ENCODE data around the gene ACOX1.

Gene ACOX1

DNA sequence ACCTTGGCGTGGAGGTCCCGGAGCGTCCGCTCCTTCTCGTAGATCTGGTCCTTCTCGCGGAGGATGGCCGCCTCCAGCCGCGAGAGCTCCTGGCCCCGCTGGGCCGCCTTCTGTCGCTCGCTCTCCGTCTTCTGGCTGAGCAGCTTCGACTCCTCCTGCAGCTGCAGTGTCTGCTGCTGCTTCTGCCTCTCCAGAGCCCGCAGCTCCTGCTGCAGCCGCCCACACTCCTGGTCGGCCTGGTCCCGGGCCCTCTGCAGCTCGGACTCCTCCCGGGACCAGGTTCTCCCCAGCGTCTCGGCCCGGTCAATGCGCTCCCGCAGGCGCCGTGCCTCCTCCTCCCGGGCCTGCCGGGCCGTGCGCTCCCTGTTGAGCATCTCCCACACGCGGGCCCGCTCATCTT is 29.2 kb upstream of the ACOX1 start:
- DNase-seq, result no peak

DNA sequence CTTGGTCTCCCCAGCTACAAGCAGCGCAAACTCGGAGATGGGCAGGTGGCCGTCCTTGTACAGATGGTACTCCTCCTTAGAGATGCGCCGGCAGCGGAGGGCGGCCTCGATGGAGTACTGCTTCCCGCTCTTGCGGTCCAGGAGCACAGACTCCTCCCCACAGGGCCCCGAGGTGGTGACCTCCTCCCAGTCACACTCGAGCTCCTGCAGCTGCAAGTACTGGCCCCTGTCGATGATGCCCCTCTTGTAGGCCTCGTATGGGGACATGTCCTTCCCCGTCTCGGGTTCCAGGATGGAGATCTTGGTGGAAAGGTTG is 28.8 kb upstream of the ACOX1 start:
- no peak for DNase-seq

DNA sequence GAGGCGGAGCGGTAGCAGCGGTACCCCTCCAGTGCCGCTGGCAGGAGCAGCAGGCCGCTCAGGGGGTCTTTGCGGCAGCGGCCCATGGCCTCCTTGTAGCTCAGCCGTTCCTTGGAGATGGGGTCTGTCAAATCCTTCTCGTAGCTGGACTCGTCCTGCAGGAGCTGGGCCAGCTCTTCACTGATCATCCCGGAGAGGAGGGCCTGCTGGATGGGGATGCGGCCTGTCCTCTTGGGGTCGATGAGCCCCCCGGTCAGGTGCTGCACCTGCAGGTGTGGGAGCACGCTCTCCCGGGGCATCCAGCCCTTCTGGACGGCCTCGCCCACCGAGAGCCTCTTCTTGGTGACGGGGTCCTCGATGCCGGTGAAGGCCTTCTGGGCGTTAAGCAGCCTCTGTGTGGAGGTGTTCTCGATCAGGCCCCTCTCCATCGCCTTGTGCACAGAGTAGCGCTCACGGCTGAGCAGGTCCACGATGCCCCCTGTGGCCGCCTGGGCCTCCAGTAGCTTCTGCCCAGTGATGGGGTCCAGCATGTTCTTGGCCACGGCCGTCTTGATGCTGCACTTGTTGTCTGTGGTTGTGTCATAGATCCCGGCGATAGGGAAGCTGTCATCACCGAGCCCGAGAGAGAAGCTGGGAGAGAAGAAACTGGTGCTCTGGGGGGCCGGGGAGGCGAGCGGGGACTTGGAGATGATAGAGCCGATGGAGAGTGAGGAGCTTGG is 28.3 kb upstream of the ACOX1 start:
- no peak for DNase-seq

DNA sequence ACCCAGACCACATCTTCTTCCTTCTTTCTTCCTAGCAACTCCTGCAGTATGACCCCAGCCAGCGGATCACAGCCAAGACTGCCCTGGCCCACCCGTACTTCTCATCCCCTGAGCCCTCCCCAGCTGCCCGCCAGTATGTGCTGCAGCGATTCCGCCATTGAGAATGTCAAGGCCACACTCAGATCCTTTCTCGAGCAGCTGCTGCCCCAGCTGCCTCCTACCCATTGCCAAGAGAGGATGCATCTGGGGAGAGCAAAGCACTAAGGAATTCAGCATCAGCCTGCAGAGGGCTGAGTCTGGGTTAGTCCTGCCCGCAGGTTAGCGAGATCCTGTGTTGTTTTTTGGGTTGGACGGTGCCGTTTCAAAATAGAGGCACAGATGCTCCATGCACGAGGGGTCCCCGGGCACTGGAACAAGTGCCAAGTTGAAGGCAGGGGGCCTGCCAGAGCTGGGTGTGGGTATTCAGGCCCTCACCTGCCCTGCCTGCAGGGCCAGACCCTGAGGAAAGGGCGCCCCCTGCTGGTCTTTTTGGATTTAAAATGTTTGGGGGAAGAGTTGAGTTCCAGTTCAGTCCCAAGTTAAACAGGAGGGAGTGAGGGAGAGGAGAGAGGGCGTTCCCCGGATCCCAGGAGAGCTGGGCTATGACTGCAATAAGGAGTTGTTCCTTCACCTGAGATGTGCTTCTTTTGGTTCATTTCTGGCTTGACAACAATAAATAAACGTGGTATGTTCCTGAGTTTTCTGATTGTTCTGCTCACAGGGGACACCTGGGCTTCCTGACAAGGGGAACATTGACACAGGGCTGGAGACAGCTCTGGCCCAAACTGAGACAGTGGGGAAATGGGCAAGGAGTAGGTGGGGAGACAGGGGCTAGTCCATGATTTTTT is 26.5 kb upstream of the ACOX1 start:
- peak; percentile 75 for DNase-seq

DNA sequence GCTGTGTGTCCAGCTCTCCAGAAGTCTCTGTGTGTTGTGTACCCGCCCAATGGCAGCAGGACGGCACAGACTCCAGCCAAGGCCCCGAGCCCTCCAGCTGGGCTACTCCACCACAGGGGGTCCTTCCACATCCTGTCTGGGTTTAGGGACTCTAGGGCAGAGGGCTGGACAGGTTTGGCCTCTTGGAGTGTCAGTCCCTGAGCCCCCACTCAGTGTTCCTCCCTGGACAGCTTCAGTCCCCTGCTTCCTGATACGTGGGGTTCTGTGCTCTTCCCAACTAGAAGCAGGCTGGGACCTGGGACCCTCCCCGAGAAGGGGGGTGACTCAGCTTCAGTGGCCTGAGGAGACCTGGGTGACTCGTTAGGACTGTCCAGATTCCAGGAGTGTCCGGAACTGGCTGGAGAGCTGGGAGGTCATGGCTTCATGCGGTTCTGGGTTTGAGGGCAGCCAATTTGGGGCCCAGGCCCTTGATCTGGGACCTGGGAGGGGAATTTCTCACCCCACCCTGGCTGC is 25.8 kb upstream of the ACOX1 start:
- no peak for DNase-seq

DNA sequence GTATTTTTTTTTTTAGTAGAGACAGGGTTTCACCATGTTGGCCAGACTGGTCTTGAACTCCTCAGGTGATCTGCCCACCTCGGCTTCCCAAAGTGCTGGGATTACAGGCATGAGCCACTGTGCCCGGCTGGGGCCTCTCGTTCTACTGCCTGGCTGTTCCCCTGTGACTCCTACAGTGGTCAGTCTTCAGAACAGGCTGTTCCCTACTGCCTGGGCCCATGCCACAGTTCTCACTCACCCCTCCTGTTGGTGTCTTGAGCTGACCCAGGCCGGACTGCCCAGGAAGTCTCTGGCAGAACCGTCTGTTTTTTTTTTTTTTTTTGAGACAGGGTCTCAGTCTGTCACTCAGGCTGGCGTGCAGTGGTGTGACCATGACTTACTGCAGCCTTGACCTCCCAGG is 24.9 kb upstream of the ACOX1 start:
- DNase-seq, result no peak

DNA sequence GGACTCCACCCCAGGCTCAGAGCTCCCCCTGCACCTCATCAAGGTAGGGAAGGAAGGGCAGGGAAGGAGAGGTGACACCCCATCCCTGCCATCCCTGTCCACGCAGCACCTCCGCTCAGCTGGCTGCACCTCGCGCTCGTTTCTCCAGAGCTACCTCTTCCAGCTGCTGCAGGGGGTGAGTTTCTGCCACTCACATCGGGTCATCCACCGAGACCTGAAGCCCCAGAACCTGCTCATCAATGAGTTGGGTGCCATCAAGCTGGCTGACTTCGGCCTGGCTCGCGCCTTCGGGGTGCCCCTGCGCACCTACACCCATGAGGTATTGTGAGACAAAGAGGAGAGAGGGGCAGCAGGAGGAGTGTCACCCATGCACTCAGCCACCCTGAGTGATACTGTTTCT is 23.1 kb upstream of the ACOX1 start:
- DNase-seq, result no peak

DNA sequence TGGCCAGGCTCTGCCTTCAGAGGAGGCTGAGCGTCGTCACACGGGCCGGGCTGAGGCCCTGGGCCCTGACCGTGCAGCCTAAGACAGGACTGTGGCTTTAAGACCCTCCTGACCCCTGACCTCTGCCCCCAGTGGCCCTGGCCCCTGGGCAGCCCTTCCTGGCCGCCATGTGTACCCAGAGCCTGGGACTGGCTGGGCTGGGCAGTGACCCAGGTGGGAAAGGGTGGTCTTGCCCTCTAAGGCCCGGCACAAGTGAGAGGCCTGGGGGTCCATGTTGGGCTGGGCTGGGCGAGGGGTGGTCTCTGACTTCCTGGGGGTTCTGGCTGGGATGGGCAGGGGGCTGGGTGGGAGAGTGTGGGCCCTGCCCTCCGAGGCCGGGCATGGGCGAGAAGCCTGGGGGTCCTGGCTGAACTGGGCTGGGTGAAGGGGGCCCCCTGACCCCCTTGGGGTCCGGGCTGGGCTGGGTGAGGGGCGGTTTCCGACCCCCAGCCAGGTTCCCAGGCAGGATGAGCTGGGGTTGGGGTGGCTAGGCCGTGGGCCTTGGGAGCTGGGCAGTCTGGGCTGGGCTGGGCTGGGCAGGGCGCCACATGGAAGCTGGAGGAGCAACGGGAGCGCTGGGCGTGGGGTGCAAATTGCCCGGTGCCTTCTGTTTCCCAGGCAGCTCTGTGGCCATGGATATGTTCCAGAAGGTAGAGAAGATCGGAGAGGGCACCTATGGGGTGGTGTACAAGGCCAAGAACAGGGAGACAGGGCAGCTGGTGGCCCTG is 22.0 kb upstream of the ACOX1 start, which contains the start of gene CDK3:
TSS of gene CDK3 (plus strand) at position 101 of the 767 bp plus-strand sequence. CDS start at position 672, 571 bp downstream.
- DNase-seq, result no peak

DNA sequence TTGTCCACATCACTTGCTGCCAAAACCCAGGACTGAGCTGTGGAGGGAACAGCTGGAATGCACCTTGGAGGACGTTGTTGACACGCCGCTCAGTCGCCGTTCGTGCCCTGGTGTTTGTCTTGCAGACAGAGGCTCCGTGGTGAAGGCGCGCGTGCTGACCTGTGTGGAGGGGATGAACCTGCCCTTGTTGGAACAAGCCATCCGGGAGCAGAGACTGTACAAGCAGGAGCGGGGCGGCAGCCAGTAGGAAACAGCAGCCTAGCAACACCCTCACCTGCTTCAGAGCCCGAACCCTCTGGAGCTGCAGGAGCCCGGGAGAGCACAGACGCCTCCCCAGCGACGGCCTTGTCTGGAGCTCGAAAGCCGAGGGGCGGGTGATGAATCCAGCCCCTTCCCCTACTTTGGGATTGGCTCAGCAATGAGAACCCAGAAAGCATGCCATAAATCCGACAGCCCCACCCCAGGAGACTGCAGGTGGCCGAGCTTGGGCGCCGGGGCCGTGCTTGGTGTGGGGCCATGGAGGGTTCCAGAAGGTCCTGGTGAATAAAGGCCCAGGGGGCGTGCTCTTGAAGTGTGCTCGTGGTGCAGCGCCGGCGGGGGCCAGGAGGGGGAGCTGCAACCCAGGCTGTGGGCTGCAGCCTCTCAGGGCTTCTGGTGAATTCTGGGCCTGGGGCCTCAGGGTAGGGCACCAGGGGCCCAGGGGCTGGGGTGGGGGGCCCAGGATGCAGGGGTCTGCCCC is 21.2 kb upstream of the ACOX1 start:
- no peak for DNase-seq

DNA sequence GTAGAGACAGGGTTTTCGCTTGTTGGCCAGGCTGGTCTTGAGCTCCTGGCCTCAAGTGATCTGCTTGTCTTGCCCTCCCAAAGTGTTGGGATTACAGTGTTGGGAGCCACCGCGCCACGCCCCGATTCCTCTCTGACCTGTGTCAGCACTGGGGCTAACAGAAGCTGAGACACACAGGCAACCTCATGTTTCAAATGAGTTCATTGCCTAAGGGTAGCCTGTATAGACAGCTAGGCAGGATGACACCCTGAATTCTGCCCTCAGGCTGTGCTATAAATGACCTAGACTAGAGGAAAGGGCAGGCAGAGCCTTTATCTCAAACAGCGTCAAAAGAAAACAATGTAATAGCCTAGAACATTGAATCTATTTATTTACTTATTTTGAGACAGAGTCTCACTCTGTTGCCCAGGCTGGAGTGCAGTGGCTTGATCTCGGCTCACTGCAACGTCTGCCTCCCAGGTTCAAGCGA is 19.4 kb upstream of the ACOX1 start:
- DNase-seq, result no peak

DNA sequence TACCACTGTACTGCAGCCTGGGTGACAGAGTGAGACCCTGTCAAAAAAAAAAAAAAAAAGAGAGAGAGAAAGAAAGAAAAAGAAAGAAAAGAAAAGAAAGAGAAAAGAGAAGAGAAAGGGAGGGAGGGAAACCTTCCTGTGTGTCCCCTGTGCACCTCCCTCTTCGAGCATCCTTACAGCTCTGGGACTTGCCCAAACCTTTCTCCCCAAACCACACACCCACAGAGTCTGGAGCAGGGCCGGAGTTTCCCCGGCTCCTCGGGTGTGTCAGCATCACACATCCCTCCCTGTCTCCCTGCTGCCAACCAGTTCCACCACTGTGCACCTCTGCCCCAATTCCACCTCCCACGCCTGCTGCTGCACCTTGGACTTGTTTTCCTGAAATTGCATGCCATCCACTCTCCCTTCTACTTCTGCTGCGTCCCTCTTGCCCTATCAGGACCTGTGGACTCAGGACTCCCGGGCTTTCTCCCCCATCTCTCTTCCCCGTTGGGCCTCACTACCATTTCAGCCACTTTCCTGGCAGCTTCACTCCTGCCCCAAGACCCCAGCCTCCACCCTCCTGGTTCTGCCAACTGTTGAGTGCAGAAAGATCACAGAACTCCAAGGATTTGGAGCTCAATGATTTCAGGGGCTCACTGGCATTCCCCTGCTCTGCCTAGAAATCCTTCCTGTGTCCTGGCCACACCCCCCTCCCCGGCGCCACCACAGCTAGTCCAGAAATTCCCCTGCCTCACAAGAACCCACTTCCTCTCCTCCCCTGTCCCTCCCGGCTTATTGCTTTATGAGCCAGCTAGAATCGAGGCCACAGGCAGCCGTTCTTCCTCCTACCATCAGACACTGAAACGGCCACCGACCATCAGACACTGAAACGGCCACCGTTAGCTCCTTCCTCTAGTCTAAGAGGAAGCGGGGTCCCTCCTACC is 18.0 kb upstream of the ACOX1 start:
- no peak for DNase-seq

DNA sequence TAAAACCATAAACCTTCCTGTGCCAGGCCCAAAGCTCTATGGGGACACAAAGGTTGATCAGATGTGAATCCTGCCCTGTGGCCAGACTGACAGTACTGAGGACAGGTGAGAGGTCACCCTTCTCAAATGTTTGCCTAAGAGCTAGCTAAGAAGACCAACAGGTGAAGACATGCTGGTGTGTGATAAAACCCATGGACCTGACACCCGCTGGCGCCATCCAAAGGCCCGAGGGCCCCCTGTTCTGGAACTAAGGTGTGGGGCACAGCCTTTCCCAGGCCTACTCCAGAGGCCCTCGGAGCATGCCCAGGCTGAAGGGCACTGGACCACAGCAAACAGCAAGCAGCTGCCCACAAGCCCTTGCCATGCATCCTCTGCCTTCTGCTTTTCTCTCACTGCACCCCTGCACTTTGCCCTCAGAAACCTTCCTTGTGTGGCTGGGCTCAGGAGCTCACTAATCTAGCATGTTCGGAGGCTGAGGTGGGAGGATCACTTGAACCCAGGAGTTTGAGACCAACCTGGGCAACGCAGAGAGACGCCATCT is 16.5 kb upstream of the ACOX1 start:
- no peak for DNase-seq

DNA sequence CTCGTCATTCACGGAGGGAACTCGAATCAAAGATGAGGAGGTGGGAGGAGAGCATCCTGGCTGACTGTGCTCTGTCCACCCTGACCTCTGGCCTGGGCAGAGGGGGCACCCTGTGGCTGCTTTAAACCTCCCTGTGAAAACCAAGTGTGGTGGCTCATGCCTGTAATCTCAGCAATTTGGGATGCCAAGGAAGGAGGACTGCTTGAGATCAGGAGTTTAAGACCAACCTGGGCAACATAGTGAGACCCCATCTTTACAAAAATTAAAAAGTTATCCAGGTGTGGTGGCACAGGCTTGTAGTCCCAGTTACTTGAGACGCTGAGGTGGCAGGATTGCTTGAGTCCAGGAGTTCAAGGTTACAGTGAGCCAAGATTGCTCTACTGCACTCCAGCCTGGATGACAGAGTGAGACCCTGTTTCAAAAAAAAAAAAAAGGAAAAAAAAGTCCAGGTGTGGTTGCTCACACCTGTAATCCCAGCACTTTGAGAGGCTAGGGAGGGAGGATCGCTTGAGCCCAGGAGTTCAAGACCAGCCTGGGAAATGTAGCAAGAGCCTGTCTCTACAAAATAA is 15.9 kb upstream of the ACOX1 start:
- DNase-seq, result no peak

DNA sequence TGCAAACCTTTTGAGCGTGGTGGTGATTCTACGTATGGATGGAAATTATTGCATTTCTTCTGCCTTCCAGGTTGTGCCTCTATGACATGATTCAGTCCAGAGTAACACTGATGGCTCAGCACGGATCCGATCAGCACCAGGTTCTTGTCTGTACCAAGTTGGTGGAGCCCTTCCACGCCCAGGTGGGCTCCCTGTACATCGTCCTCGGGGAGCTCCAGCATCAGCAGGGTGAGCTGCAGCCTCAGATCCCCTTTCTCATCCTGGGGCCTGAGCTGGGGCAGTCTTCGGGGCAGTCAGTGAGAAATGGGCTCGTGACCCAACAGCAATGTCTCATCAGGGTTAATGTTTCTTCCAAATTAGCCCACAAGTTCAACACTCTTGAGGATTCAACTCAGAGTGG is 12.4 kb upstream of the ACOX1 start:
- DNase-seq, result no peak

DNA sequence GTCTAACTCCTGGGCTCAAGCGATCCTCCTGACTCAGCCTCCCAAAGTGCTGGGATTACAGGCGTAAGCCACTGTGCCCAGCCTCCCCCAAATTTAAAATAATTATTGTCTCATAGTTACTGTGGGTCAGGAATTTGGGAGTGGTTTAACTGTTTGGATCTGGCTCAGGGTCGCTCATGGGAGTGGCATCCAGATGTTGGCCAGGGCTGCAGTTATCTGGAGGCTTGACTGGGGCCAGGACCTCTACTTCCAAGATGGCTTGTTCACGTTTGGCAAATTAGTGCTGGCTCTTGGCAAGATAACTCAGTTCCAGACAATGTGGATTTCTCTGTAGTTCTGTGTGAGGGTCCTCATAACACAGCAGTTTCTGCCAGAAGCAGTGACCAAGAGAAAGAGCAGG is 8.1 kb upstream of the ACOX1 start:
- DNase-seq, result no peak

DNA sequence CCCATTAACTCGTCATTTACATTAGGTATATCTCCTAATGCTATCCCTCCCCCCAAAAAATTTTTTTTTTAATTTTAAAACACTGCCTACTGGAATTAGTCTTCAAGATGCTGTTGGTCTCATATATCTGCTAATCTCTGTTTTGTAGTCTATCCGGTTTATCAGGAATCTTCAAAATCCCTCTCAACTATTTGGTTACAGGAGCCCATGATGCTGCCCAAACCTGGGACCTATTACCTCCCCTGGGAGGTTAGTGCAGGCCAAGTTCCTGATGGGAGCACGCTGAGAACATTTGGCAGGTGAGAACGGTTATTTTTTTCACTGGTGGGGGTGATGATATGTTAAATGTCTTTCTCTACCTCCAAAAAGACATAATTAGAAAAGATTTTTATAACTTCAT is 7.0 kb upstream of the ACOX1 start:
- DNase-seq, result no peak

DNA sequence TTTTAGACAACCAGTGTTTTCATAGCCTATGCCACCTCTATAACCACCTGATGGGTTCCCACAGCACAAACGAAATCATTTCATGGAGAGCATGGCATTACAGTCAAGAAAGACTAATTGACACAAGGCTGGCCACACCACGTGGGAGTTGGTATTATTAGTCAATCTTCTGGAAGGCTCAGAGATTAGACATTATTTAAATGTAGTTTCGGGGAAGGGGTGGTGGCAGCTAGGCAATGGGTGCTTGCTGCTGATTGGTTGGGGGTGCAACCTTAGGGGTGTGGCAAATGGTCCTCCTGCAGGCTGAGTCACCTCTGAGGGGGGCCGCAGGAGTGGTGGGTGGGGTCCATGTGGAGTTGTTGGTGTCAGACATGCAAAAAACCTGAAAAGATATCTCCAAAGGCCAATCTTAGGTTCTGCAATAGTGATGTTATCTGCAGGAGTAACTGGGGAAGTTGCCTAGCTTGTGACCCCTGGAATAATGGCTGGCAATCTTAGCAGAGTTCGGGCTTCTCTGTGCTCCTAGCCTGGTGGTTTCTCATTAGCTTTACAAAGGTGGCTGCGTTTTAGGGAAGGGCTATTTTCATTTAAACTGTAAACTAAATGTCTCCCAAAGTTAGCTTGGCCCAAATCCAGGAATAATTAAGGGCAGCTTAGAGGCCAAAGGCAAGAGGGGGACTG is 4.7 kb upstream of the ACOX1 start:
- no peak for DNase-seq

DNA sequence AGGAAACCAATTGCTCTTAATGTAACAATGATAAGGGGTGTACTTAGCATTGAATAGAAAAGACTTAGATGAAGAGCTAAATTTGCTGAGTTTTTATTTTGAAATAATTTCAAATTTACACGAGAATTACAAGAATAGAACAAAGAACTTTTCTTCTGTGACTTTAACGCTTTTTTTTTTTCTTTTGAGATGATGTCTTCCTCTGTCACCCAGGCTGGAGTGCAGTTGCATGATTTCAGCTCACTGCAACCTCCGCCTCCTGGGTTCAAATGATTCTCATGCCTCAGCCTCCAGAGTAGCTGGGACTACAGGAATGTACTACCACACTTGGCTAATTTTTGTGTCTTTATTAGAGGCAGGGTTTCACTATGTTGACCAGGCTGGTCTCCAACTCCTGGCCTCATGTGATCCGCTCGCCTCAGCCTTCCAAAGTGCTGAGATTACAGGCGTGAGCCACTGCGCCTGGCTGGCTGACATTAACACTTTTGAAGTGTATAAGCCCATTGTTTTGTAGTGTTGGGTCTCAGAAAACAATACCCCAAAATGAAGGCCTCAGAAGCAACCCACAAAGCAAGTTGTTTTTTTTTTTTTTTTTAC is 2.2 kb upstream of the ACOX1 start:
- DNase-seq, result no peak

DNA sequence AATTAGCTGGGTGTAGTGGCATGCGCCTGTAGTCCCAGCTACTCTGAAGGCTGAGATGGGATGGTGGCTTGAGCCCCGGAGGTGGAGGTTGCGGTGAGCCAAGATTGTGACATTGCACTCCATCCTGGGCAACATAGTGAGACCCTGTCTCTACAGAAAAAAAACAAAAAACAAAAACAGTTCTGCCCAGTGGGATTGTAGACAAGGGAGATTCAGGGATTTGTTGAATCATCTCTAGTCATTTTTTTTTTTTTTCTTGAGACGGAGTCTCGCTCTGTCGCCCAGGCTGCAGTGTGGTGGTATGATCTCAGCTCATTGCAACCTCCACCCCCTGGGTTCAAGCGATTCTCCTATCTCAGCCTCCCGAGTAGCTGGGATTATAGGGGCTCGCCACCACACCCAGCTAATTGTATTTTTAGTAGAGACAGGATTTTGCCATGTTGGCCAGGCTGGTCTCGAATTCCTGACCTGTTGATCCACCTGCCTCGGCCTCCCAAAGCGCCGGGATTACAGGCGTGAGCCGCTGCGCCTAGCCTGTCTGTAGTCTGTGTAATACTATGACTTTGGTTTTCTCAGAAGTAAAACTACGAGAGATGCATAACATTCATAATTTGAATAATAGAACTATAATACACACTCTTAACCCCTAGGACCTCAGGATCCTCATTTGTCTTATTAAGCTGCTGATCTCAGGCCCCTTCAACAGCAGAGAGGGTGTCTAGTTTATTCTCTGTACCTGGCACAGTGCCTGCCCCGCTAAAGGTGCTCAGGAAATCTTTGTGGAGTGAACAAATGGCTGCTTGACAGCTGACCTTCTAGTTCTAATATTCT is 1.4 kb upstream of the ACOX1 start:
- no peak for DNase-seq

Data from midbrain (tissue), 1 donor.